ENCODE results near the gene STRN3.

The STRN3 gene

DNA sequence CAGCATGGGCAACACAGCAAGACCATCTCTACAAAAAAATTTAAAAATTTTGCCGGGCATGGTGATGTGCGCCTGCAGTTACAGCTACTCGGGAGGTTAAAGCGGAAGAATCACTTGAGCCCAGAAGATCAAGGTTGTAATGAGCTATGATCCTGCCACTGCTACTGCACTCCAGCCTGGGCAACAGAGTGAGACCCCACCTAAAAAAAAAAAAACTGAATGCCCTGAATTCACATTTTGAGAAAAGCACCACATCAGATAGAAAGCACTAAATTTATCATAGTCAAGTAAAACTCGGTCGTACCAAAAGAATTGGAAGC is 24.9 kb downstream of the STRN3 start:
- intact Hi-C loops (cut with micrococcal nuclease): no loop called here
- H3K9me3 Mint-ChIP-seq: peaks cover 28% of the 10 kb centered on the region
- H3K4me3 Mint-ChIP-seq: no peak overlapping the region

DNA sequence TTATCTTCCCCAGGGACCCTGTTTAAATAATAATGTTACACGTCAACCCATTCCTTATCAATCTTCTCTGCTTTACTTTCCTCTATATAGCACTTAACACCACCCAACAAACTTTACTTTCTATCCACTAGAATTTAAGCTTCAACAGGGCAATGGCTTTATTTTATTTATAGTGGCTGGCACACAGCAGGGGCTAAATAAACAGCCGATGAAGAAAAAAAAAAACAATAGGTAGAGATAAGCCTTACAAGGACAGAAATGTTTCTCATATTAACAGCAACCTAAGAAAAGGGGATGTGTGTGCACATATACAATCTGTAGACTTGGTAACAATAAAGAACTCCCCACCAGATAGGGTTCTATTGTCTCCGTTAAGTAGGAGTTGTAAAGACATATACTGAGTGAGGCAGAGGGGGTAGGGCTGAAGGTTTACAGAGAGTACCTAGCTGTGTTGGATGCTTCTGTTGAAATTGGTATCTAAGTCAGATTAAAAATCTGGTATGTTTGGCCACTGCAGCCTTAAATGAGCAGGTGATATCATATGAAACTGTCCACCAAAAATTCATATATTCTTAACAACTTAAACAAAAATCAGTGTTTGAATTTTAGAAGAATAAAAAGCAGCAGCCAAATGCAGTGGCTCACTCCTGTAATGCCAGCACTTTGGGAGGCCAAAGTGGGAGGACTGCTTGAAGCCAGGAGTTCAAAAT is 25.4 kb downstream of the STRN3 start:
- peaks cover 17% of the 10 kb centered on the region for H3K4me1 Mint-ChIP-seq (ENCODE audit: low read depth)
- H3K4me3 Mint-ChIP-seq: no peak overlapping the region
- no peaks in the 10 kb centered on the region for H3K27me3 Mint-ChIP-seq
- no peak overlapping the region for H3K27ac Mint-ChIP-seq
- intact Hi-C loops (cut with micrococcal nuclease): no loop called here
- H3K9me3 Mint-ChIP-seq: peaks cover 28% of the 10 kb centered on the region
- peaks cover 76% of the 10 kb centered on the region for H3K36me3 Mint-ChIP-seq (ENCODE audit: low read depth)

More for the DNA sequence above, 24.9 kb downstream of the STRN3 start:
- no peak overlapping the region for H3K27ac Mint-ChIP-seq
- no peaks in the 10 kb centered on the region for H3K27me3 Mint-ChIP-seq
- peaks cover 81% of the 10 kb centered on the region for H3K36me3 Mint-ChIP-seq (ENCODE audit: low read depth)
- H3K4me1 Mint-ChIP-seq (ENCODE audit: low read depth): peaks cover 12% of the 10 kb centered on the region

DNA sequence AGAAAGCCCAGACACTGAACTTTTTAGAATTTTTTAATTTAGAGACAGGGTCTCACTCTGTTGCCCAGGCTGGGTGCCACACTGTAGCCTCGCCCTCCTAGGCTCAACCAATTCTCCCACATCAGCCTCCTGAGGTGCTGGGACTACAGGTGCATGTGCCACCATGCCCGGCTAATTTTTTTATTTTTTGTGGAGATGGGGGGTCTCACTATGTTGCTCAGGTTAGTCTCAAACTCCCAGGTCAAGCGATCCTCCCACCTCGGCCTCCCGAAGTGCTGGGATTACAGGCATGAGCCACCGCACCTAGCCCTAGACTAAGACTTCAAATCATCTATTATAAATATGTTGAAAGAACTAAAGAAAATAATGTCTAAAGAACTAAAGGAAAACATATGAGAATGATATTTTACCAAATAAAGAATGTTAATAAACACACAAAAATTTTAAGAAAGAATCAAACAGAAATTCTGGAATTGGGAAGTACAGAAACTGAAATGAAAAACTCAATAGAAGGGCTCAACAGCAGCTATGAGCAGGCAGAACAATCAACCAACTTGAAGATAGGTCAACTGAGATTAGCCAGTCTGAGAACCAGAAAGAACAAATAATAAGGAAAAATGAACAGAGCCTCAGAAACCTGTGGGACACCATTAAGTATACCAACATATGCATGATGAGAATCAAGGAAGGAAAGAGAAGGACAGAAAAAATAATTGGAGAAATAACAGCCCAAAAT is 27.0 kb downstream of the STRN3 start:
- H3K27me3 Mint-ChIP-seq: no peaks in the 10 kb centered on the region
- no peak overlapping the region for H3K4me3 Mint-ChIP-seq
- peaks cover 61% of the 10 kb centered on the region for H3K36me3 Mint-ChIP-seq (ENCODE audit: low read depth)
- peaks cover 28% of the 10 kb centered on the region for H3K4me1 Mint-ChIP-seq (ENCODE audit: low read depth)
- H3K27ac Mint-ChIP-seq: no peak overlapping the region
- peaks cover 28% of the 10 kb centered on the region for H3K9me3 Mint-ChIP-seq
- intact Hi-C loops (cut with micrococcal nuclease): no loop called here

DNA sequence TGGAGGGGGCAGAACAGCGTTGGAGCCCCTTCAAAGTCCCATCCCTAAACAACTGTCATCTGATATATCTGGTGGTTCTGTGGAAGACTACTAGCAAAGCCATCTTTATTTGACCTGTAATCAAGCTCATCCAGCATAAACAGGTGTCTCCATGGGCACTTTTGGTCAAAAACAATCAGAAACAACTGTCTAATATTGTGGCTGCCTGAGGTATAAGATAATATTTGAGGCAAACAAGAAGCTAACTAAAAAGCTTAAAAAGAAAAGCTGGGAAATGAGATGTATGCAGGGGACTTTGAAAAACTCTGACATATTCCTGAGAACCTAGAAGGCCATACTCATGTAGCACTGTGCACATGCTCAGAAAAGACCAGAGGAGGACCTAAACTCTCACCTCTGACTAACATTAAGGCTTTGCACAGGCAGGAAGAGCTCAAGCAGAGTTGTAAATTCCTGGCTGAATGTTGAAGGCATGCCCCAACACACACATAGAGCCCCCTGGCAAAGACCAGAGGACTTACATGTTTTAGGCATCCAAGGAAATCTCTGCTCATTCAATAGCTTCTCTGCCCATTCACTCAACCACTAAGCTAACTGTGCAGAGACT is 28.0 kb downstream of the STRN3 start:
- intact Hi-C loops (cut with micrococcal nuclease): no loop called here
- Mint-ChIP-seq H3K27ac (no peak overlapping the region), H3K4me3 (no peak overlapping the region), H3K9me3 (peaks cover 28% of the 10 kb centered on the region), H3K27me3 (no peaks in the 10 kb centered on the region), H3K36me3 (ENCODE audit: low read depth) (peaks cover 53% of the 10 kb centered on the region), H3K4me1 (ENCODE audit: low read depth) (peaks cover 28% of the 10 kb centered on the region)

DNA sequence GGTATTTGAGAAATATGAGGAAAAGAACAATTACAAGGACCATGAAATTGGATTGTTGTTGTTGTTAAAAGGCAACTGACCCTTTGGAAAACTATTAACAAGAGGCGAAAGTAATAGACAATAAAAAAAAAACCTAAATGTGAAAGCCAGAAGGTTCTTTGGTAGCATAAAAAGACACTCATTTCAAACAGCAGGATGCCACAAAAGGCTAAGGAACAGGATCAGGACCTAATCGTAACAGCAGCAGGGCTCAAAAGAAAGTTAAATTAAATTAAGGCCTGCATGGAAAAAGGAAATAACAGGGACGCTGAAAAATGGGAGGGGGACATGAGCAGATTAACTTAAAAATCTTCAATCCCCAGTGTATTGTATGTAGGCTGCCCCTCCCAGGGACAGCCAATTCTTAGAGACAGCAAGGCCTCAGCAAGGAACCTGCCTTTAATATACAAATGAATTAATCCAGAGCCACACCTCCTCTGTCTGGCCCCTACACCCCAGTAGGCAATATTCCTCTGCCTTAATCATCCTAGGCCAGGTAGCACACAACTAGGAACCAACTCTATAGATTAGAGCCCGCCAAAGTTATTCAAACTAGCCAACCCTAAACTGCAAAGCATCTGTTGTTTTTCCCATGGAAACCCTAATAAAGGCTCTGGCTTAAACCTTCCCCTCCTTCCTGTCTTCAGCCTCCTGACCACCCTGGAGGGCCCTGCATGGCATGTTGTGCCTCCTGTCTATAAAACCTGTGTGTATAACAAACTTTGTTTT is 29.1 kb downstream of the STRN3 start:
- Mint-ChIP-seq H3K9me3 (peaks cover 28% of the 10 kb centered on the region), H3K27me3 (no peaks in the 10 kb centered on the region), H3K36me3 (ENCODE audit: low read depth) (peaks cover 42% of the 10 kb centered on the region), H3K4me3 (no peak overlapping the region), H3K27ac (no peak overlapping the region), H3K4me1 (ENCODE audit: low read depth) (peaks cover 31% of the 10 kb centered on the region)
- intact Hi-C loops (cut with micrococcal nuclease): no loop called here

DNA sequence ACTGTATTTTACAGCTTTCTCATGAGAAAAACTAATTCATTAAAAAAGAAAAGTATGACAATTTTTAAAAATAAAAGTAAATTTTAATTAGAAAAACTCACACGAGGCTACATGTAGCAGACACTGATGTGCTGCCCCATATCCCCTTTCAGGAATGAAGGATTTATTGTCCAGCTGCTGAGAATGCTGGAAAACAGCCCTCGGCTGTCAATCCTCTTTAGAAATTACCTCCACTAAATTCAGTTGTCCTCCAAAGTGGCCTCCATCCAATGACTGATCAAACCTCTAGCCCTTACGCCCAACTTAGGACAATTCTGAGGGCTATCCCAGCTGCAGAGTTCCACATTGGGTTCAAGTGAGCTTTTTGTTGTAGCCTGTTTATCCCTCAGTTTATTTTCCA is 30.5 kb downstream of the STRN3 start:
- peaks cover 28% of the 10 kb centered on the region for H3K9me3 Mint-ChIP-seq
- no peaks in the 10 kb centered on the region for H3K27me3 Mint-ChIP-seq
- no peak overlapping the region for H3K4me3 Mint-ChIP-seq
- intact Hi-C loops (cut with micrococcal nuclease): no loop called here
- peaks cover 40% of the 10 kb centered on the region for H3K4me1 Mint-ChIP-seq (ENCODE audit: low read depth)
- H3K27ac Mint-ChIP-seq: peak overlapping the region; percentile 48
- H3K36me3 Mint-ChIP-seq (ENCODE audit: low read depth): peaks cover 31% of the 10 kb centered on the region

DNA sequence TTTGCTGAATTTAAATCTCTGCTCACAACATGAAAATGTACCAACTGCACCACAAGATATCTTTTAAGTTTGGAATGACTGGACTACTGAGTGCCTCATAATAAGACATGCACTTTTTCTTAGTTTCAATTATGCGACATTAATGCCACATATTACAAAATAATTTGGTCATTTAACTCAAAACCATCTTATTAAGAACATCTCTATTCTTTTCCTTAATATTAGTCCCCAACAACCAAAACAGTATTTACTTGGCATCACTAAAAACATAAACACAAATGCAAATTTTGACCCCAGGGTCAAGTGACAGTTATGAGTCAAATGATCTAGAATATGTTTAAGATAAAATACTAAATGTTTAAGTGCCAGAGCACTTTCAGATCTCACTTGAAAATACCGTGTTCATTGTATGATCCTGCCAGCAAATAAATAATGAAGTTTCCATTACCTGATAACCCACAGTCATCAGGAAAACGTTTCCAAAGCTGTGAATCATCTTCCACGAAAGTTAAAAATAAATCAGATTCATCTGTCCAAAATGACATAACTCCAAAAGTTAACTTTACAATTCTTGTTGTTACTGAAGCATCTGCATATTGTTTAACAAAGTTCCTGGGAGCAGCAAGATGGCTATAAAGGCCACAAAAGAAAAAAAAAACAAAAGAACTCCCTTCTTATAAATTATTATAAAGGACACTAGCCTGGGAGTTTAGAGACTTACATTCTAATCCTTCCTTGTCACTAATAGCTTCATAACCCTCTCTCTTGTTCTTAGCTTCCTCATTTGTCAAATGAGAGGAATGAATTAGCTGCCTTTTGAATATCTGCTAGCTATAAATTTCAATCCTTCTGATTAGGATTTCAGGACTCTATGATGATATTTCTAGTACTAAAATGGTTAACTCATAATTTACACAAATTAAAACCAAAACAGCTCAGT is 31.2 kb downstream of the STRN3 start:
- H3K27ac Mint-ChIP-seq: peak overlapping the region; percentile 48

DNA sequence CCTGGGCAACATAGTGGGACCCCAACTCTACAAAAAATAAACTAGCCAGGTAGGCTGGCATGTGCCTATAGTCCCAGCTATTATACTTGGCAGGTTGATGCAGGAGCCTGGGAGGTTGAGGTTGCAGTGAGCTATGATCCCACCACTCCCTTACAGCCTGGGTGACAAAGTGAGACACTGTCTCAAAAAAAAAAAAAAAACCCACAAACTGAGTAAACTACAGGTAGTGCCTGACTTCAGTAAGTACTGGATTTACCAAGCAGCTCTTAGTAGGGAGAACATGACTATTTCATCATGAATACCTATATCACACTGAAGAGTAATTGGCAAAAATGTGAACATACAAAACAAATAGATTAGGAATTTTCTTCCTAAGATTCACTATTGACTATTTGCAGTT is 33.1 kb downstream of the STRN3 start:
- H3K4me3 Mint-ChIP-seq: no peak overlapping the region
- intact Hi-C loops (cut with micrococcal nuclease): no loop called here
- H3K27ac Mint-ChIP-seq: no peak overlapping the region
- H3K4me1 Mint-ChIP-seq (ENCODE audit: low read depth): peaks cover 46% of the 10 kb centered on the region
- H3K9me3 Mint-ChIP-seq: peaks cover 5% of the 10 kb centered on the region
- H3K27me3 Mint-ChIP-seq: no peaks in the 10 kb centered on the region
- peaks cover 6% of the 10 kb centered on the region for H3K36me3 Mint-ChIP-seq (ENCODE audit: low read depth)

More for the DNA sequence above, 31.2 kb downstream of the STRN3 start:
- Mint-ChIP-seq H3K27me3 (no peaks in the 10 kb centered on the region), H3K9me3 (peaks cover 23% of the 10 kb centered on the region), H3K36me3 (ENCODE audit: low read depth) (peaks cover 25% of the 10 kb centered on the region), H3K4me3 (no peak overlapping the region), H3K4me1 (ENCODE audit: low read depth) (peaks cover 42% of the 10 kb centered on the region)
- intact Hi-C loops (cut with micrococcal nuclease): no loop called here

DNA sequence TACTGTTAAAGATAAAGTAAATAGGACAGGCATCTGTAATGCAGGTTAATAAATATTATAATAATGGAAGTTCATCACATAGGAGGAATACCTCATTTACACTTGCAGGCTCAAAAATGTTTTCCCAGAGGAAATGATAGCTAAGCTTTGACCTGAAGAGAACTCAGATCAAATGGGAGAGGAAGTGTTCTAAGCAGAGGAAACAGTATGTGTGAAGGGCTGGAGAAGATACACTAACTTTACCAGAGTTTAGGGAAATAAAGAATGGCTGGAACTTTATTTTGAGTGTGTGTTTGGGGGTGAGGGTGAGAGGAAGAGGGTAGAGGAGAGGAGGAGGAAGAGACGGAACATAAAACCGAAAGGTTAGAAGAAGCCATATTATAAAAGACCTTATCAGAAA is 34.8 kb downstream of the STRN3 start:
- Mint-ChIP-seq H3K27me3 (no peaks in the 10 kb centered on the region), H3K36me3 (ENCODE audit: low read depth) (no peaks in the 10 kb centered on the region), H3K27ac (no peak overlapping the region), H3K4me3 (no peak overlapping the region), H3K4me1 (ENCODE audit: low read depth) (peaks cover 36% of the 10 kb centered on the region), H3K9me3 (no peaks in the 10 kb centered on the region)
- intact Hi-C loops (cut with micrococcal nuclease): no loop called here

DNA sequence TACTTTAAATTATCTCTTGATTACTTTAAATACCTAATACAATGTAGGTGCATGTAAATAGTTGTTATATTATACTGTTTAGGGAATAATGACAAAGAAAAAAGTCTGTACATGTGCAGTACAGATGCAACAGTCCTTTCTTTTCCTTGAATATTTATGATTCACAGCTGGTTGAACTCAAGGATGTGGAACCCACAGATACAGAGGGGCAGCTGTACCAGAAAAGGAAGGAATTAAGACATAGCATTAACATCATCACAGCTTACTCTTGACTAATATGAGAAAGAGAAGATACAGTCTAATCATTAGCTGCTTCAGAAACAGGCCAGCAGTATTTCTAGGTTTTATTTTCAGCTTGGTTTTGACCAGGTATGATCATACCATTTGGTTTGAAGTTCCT is 35.4 kb downstream of the STRN3 start:
- intact Hi-C loops (cut with micrococcal nuclease): no loop called here
- Mint-ChIP-seq H3K9me3 (no peaks in the 10 kb centered on the region), H3K4me1 (ENCODE audit: low read depth) (peaks cover 30% of the 10 kb centered on the region), H3K27ac (no peak overlapping the region), H3K36me3 (ENCODE audit: low read depth) (no peaks in the 10 kb centered on the region), H3K27me3 (no peaks in the 10 kb centered on the region), H3K4me3 (no peak overlapping the region)

DNA sequence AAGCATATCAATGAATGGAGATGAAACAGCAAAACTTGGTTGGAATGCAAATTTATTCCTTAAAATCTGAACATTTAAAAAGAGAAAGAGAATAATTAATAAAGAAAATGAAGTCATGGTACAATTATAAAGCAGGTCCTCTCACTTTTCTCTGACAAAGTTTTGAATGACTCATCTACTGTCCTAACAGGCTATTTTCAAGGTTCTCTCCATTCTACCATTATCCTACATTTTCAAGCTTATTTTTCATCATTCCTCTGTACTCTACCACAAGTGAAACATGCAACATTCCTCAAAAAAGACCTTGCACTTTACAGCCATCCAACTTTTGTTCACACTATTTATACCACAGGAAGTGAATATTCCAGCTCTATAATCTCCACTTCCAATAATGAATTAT is 37.7 kb downstream of the STRN3 start:
- Mint-ChIP-seq H3K27me3 (no peaks in the 10 kb centered on the region), H3K36me3 (ENCODE audit: low read depth) (peaks cover 5% of the 10 kb centered on the region), H3K4me1 (ENCODE audit: low read depth) (peaks cover 18% of the 10 kb centered on the region), H3K27ac (no peak overlapping the region), H3K9me3 (no peaks in the 10 kb centered on the region), H3K4me3 (no peak overlapping the region)
- intact Hi-C loops (cut with micrococcal nuclease): no loop called here

DNA sequence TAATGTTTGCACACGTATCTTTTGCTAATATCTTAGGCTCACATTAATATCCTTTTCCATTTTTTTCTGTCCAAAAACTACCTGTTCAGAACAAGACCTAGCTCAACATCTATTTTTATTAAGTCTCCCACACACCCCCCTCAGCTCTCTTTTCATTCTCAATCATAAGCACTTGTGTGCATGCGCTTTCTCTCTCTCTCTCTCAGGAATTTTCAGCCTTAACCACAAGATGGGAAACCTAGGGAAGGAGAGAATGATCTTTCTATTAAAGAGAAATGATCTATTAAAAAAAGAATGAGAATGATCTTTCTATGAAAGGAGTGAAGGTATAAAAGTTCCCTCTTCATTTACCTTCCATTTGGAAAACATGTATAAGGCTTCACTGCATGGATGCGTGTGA is 40.4 kb downstream of the STRN3 start:
- no peaks in the 10 kb centered on the region for H3K27me3 Mint-ChIP-seq
- no peak overlapping the region for H3K4me3 Mint-ChIP-seq
- H3K9me3 Mint-ChIP-seq: no peaks in the 10 kb centered on the region
- intact Hi-C loops (cut with micrococcal nuclease): no loop called here
- no peak overlapping the region for H3K27ac Mint-ChIP-seq
- peaks cover 5% of the 10 kb centered on the region for H3K36me3 Mint-ChIP-seq (ENCODE audit: low read depth)
- peaks cover 6% of the 10 kb centered on the region for H3K4me1 Mint-ChIP-seq (ENCODE audit: low read depth)

DNA sequence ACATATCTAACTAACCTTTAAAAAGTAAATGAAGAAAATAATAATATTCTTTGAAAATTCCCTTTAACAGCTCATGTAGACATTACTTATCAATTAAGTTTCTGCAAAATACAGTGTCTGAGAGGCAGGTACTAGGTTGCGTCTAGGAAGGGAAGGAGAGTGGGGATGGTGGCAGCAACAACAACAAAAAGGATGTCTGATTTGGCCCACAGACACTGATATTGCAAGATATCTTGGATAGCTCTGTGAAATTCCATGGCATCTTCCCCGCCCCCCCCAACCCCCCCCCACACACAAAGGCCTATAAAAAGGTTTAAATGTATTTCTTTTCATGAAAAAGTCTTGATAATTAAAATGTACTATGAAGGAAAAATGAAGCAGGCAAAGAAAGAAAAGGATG is 42.3 kb downstream of the STRN3 start:
- no peak overlapping the region for H3K4me3 Mint-ChIP-seq
- intact Hi-C loops (cut with micrococcal nuclease): no loop called here
- no peaks in the 10 kb centered on the region for H3K9me3 Mint-ChIP-seq
- peaks cover 5% of the 10 kb centered on the region for H3K36me3 Mint-ChIP-seq (ENCODE audit: low read depth)
- H3K27ac Mint-ChIP-seq: no peak overlapping the region
- no peaks in the 10 kb centered on the region for H3K4me1 Mint-ChIP-seq (ENCODE audit: low read depth)
- H3K27me3 Mint-ChIP-seq: no peaks in the 10 kb centered on the region
